Measurements from ENCODE around the gene LRR1. TPM values are rescaled to one million over a fixed set of nuclear protein-coding genes. Genes with fewer than 3 reads are reported as not detected.
"Not testable (repeated sequence)": the region's sequence is repeated elsewhere in the genome, so short reads cannot be mapped to it uniquely, and the experiment has no call there.

Gene LRR1
- total and polyA plus RNA-seq, 12 donors, result 4.7 to 20.9 (median 10.0) TPM

GRCh38 chr14:49642163-49642562 lies 43.4 kb downstream of the LRR1 start:
- peaks cover 18 to 23% of the 10 kb centered on the region in 2 donors for H3K4me1 ChIP-seq (replicated peaks in 1 of 2)
- intact Hi-C loops (cut with DNase I), result no loop called here
- no peak for TF ChIP-seq CTCF (IDR thresholded peaks at IDR 0.05)
- no peak for TF ChIP-seq POLR2A (IDR thresholded peaks at IDR 0.05)

GRCh38 chr14:49653508-49653907 lies 54.8 kb downstream of the LRR1 start:
- no peaks in the 10 kb centered on the region for H3K36me3 ChIP-seq (replicated peaks in 1 of 2)
- no peak overlapping the region for H3K4me3 ChIP-seq
- no peaks in the 10 kb centered on the region for H3K27me3 ChIP-seq
- DNase-seq, result no peak
- H3K9me3 ChIP-seq (replicated peaks in 1 of 3), result no peaks in the 10 kb centered on the region
- no peaks in the 10 kb centered on the region for H3K4me1 ChIP-seq (replicated peaks in 1 of 2)
- WGBS, 4 donors, result 93 to 98% (median 97%) methylated on average over 6 of the region's 6 CpGs
- intact Hi-C loops (cut with DNase I), result no loop called here
- H3K27ac ChIP-seq, result no peak overlapping the region
- TF ChIP-seq CTCF (IDR thresholded peaks at IDR 0.05) (no peak), POLR2A (IDR thresholded peaks at IDR 0.05) (no peak)

More at GRCh38 chr14:49642163-49642562, 43.4 kb downstream of the LRR1 start:
- DNase-seq, result no peak
- Histone ChIP-seq H3K27me3 (no peaks in the 10 kb centered on the region), H3K4me3 (no peak overlapping the region), H3K27ac (peak overlapping the region in 1 of 5 donors; percentile 57), H3K36me3 (replicated peaks in 1 of 2) (peaks cover 0 to 5% of the 10 kb centered on the region in 2 donors), H3K9me3 (replicated peaks in 1 of 3) (no peaks in the 10 kb centered on the region)

GRCh38 chr14:49654511-49654910 lies 55.8 kb downstream of the LRR1 start:
- Histone ChIP-seq H3K27me3 (no peaks in the 10 kb centered on the region), H3K9me3 (replicated peaks in 1 of 3) (no peaks in the 10 kb centered on the region), H3K4me1 (replicated peaks in 1 of 2) (no peaks in the 10 kb centered on the region), H3K36me3 (replicated peaks in 1 of 2) (no peaks in the 10 kb centered on the region), H3K27ac (no peak overlapping the region), H3K4me3 (no peak overlapping the region)
- 93 to 96% (median 94%) methylated on average over 3 of the region's 3 CpGs for WGBS, 4 donors
- DNase-seq, result no peak
- intact Hi-C loops (cut with DNase I), result no loop called here
- no peak for TF ChIP-seq CTCF (IDR thresholded peaks at IDR 0.05)
- TF ChIP-seq POLR2A (IDR thresholded peaks at IDR 0.05), result no peak

DNA sequence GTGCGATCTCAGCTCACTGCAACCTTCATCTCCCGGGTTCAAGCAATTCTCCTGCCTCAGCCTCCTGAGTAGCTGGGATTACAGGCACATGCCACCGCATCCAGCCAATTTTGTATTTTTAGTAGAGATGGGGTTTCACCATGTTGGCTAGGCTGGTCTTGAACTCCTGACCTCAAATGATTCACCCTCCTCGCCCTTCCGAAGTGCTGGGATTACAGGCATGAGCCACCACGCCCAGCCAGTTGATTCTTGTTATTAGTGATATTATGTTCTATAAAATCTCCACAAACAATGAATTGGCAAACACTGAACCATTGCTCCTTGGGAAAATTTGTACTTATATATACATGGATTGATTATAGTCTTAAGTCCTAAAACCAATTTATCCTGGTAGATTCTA lies 58.8 kb downstream of the LRR1 start:
- H3K4me1 ChIP-seq (replicated peaks in 1 of 2); H3K36me3 ChIP-seq (replicated peaks in 1 of 2); DNase-seq; H3K27me3 ChIP-seq; H3K9me3 ChIP-seq (replicated peaks in 1 of 3); H3K27ac ChIP-seq; H3K4me3 ChIP-seq; intact Hi-C loops (cut with DNase I): not testable (repeated sequence)
- WGBS, 4 donors, result 60 to 76% (median 71%) methylated on average over 6 of the region's 6 CpGs

- Histone ChIP-seq H3K4me3 (no peak overlapping the region), H3K27ac (no peak overlapping the region)
These were observed 61.1 kb downstream of the LRR1 start for GRCh38 chr14:49659526-49660455.

More at GRCh38 chr14:49659526-49660455, 61.1 kb downstream of the LRR1 start:
- Histone ChIP-seq H3K36me3 (replicated peaks in 1 of 2) (no peaks in the 10 kb centered on the region), H3K27me3 (no peaks in the 10 kb centered on the region), H3K4me1 (replicated peaks in 1 of 2) (no peaks in the 10 kb centered on the region), H3K9me3 (replicated peaks in 1 of 3) (no peaks in the 10 kb centered on the region)
- no peak for DNase-seq
- TF ChIP-seq CTCF (IDR thresholded peaks at IDR 0.05), result no peak
- TF ChIP-seq POLR2A (IDR thresholded peaks at IDR 0.05), result no peak
- intact Hi-C loops (cut with DNase I), result no loop called here
- WGBS, 4 donors, result 91 to 99% (median 95%) methylated on average over 2 of the region's 2 CpGs

All from adrenal gland (tissue), 12 donors.